NCI-H1694 (cell line): ENCODE results near the gene PLCG2.
"Not testable (repeated sequence)": the region's sequence is repeated elsewhere in the genome, so short reads cannot be mapped to it uniquely, and the experiment has no call there.

Experiments
- DNase-seq: peaks from one replicate; lab custom pipeline; 2025; lab: John Stamatoyannopoulos, UW

PLCG2 gene

GRCh38 chr16:81778861-81779535 is at the start of gene PLCG2:
TSS of gene PLCG2 (plus strand) at chr16:81779291. CDS start at chr16:81785990, 6,699 bp downstream.
- no peak for DNase-seq

DNA sequence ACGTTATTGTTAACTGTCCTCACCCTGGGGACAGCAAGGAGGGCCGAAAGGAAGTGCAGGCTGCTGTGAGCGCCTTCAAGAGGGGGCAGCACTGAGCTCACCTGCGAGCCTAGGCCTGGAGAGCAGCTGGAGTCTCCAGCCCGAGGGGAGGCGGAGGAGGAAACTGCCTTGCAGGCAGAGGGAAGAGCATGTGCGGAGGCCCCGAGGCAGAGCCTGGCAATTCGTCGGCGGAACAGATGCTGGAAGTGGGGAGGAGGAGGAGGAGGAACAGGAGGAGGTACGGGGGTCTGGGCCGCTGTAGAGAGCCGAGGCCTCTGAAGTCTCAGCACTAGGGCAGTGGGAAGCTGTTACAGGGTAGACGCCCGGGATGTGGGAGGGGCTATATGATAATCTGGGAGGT is 49.6 kb upstream of the PLCG2 start:
- no peak for DNase-seq

GRCh38 chr16:81730090-81731051 is 48.7 kb upstream of the PLCG2 start:
- DNase-seq: peak; percentile 80

- DNase-seq: no peak
These were observed 47.4 kb upstream of the PLCG2 start for GRCh38 chr16:81731649-81732048.

DNA sequence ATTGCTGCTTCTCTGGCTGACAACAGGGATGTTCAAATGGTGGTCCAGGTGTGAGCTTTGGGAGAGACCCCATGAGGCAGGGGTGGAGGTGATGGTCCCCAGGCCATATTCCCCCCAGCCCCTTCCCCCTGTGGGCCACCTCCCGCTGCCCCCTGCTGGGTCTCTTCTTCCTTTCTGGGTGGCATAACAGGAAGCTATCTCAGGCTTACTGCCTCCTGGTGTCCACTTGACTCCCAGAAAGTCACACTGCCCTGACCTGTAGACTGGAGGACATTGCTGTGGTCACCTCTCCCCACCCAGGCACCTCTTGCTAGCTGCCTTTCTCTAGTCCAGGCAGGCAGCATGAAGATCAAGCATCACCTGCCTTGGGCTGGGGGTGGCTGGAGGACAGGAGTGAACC is 46.4 kb upstream of the PLCG2 start:
- DNase-seq: no peak

GRCh38 chr16:81733295-81733694 is 45.8 kb upstream of the PLCG2 start:
- no peak for DNase-seq

- DNase-seq: no peak
These were observed 44.3 kb upstream of the PLCG2 start for GRCh38 chr16:81734632-81735434.

GRCh38 chr16:81737885-81738536 is 41.1 kb upstream of the PLCG2 start:
- peak; percentile 70 for DNase-seq

- no peak for DNase-seq
These were observed 40.2 kb upstream of the PLCG2 start for GRCh38 chr16:81738783-81739496.

- no peak for DNase-seq
These were observed 39.6 kb upstream of the PLCG2 start for GRCh38 chr16:81739503-81739902.

- DNase-seq: no peak
These were observed 38.9 kb upstream of the PLCG2 start for GRCh38 chr16:81740169-81740568.

- DNase-seq: not testable (repeated sequence)
These were observed 37.7 kb upstream of the PLCG2 start for GRCh38 chr16:81741430-81741770.

DNA sequence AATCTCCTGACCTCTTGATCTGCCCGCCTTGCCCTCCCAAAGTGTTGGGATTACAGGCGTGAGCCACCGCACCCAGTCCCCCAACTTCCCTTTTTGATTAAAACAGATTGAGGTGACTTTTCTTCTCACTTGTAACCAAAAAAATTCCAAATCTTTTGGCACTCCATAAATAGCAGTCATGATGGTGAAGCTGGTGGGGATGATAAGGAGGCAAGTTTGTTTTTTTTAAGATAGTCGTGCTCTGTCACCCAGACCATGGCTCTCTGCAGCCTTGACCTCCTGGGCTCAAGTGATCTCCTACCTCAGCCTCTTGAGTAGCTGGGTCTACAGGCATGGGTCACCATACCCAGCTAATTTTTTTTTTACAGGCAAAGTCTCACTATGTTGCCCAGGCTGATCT is 34.7 kb upstream of the PLCG2 start:
- DNase-seq: no peak

GRCh38 chr16:81744911-81745310 is 34.2 kb upstream of the PLCG2 start:
- DNase-seq: no peak

DNA sequence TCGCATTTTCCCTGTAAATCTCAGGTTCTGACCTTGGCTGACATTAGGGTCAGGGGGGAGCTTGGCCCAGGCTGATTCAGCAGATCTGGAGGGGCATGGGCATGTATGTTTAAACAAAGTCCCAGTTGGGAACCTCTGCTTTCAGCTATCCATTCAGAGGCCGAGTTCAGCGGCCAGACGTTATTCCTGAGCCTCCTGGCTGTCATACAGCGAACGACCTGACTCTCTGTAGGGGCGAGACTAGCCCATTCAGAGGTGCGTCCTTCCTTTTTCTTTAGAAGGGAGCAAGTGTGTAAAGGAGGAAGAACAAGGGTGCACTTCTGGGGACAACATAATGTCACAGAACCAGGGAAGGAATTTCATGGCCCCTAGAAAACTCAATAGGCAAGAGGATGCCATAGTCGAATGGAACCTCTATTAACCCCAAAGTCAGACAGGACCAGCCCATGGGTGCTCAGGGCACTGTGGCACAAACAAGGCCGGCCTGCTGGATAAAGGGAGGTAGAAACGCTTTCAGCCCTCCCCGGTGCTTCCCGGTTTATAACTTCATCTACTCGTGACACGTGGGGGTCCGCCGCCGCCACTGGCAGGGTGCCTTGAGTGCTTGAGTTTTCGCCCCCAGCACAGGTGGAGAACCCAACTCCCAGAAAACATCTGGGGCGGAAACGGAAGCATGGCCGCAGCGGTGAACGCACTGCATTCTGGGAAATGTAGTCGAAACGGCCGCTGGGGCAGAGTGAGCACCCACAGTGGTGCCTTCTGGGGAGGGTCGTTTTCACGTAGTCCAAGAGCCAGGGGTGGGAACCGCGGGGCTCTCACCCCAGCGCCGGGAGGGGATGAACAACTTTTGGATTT is 33.2 kb upstream of the PLCG2 start:
- DNase-seq: no peak

DNA sequence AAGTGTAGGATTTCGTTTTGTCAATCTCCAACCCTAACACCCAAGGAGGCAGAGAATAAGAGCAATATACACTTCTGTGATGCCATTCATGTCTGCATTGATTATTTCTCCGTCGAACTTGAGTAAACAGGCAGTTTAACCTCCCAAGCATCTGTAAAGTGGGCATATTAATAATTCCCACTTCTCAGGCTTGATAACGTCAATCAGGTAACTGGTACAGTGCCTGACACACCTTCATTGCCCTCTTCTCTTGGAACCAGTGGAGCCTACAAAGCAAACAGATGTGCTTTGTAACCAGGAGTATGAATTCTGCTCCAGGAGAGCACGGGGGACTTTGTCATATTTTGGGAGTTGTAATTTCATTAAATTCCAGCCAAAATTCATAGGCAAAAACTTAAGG is 32.5 kb upstream of the PLCG2 start:
- no peak for DNase-seq

GRCh38 chr16:81748476-81749198 is 30.5 kb upstream of the PLCG2 start:
- DNase-seq: no peak

DNA sequence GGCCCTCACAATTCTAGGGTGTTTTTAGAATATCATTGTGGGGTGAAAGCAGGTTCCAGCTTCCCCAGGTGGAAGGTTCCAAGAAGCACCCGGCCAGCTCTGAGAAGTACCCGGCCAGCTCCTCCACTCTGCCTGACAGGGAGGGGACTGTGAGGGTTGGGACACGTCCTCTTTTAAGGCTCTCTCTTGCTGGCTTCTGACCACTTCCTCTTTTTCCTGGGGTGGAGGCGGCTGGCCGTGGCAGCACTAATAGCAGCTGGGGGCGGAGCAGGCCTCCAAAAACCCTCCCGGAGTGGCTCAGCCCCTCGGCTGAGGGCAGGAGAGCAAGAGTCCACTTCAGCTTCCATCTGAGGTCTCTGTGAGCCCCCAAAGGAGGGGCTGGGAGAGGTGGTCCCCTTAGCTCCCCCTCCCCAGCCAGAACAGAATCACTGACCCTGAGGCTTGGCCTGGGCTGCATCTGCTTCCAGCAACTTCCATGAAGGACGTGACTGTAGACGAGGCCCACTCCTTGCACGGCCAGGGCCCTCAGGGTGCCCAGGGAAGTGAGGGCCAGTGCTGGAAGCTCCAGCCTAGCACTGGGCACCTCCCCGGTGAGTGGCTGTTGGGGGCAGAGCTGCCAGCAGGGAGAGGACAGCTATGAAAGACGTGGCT is 26.7 kb upstream of the PLCG2 start:
- no peak for DNase-seq

GRCh38 chr16:81752876-81753227 is 26.2 kb upstream of the PLCG2 start:
- no peak for DNase-seq
